8988T (cell line): Measurements from ENCODE around the gene RAPGEF3.
A peak's percentile ranks its signal among the peaks of the same experiment; 100 is the strongest.

Source experiments
- DNase-seq: peaks from one replicate; pipeline ENCODE4 v3.0.0; 2011

RAPGEF3 gene

DNA sequence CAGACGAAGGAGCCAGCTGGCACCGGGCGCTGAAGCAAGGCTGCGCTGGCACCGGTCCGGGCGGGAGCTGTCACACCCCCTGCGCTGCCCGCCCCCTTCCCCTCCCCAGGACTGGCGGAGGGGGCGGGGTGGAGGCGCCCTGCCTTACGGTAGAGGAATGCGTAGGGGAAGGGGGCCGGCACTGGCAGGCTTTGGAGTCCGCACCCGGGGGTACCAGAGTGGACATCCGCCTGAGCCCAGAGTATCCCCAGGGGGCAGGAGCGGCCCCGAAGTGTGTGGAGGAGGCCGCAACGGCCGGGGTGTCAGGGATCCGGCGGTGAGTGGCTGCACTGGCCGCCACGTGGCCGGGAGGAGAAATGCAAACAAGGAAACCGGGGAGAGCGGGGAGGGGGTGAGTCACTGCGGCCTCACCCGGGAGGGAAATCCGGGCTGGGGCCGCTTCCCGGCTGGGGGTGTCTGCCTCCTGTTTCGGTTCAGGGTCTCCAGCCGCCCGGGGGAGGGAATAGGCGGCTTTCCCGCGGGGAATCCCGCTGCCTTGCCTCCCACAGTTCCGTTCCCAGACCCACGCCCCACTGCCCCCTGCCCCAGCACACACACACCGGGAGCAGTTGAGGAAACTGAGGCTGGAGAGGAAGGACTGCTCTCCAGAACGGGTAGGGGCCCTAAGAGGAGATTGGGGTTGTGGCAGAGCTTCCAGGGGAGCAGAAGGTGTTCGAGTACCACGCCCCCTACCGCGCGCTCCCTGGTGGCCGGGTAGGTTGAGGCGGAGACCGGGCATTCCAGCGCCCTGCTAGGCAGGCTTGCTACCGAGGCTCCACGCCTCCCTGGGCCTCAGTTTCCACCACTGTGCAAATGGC is at the start of gene RAPGEF3:
TSS of gene RAPGEF3 (minus strand) at position 47 of the 857 bp plus-strand sequence. CDS start 324 bp downstream, outside the sequence.
- DNase-seq: peak; percentile 95

- DNase-seq: no peak
These were observed 49.4 kb upstream of the RAPGEF3 start for GRCh38 chr12:47808050-47808449.

- DNase-seq: no peak
These were observed 48.7 kb upstream of the RAPGEF3 start for GRCh38 chr12:47807338-47807737.

DNA sequence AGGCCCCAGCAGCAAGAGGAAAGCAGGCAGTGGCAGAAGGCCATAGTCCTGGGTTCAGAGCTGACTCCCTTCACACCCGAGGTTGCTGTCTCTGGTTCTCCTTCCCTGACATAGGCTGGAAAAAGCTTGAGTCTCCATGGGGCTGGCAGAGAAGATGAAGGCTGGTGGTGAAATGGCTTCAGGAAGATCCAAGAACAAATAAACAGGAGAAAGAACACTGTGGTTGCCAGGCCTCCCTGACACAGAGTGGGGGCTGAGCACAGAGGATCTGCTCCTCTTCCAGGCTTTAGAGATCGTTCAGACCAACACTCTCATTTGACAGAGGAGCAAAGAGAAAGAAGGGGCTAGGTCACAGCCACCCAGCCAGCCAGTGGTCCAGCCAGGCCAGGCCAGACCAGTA is 46.7 kb upstream of the RAPGEF3 start:
- DNase-seq: no peak

DNA sequence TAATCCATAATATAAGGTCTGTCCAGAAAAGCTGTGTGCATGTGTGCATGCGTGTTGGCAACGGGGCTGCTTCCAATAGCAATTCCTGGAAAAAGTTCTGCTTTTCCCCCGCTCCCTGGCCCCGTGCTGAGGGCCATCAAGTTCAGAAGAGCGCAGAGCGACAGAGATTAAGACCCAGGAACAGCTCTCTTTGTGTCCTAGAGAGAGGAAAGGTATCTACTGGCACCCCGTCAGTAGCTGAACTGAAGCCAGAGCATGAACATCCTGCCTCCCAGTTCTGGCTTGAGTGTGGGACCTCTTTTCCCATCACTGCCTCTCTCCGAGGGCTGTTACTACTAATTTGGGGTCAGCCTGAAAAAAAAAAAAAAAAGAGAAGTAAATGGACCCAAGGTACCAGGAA is 45.5 kb upstream of the RAPGEF3 start:
- DNase-seq: no peak

GRCh38 chr12:47803191-47803875 is 44.7 kb upstream of the RAPGEF3 start:
- no peak for DNase-seq

- DNase-seq: no peak
These were observed 43.6 kb upstream of the RAPGEF3 start for GRCh38 chr12:47802312-47802711.

DNA sequence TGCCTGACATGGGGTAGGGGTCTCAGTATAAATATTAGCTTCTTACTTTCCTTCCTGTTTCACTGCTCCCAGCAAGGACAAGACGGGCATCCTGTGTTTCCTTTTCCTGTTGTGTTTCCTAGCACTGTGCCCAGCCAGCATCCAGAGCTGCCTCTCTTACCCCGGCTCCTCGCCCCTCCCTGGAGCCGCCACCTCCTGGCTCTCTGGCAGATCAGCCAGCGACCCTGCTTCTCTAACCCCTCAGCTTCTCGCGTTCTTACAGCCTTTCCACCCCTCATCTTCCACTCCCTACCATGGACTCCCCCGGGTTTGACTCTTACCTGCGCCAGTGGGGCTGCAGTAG is 43.2 kb upstream of the RAPGEF3 start:
- DNase-seq: no peak

- no peak for DNase-seq
These were observed 42.7 kb upstream of the RAPGEF3 start for GRCh38 chr12:47801170-47801903.

- no peak for DNase-seq
These were observed 41.9 kb upstream of the RAPGEF3 start for GRCh38 chr12:47800582-47800981.

GRCh38 chr12:47799357-47799955 is 40.8 kb upstream of the RAPGEF3 start:
- DNase-seq: no peak

DNA sequence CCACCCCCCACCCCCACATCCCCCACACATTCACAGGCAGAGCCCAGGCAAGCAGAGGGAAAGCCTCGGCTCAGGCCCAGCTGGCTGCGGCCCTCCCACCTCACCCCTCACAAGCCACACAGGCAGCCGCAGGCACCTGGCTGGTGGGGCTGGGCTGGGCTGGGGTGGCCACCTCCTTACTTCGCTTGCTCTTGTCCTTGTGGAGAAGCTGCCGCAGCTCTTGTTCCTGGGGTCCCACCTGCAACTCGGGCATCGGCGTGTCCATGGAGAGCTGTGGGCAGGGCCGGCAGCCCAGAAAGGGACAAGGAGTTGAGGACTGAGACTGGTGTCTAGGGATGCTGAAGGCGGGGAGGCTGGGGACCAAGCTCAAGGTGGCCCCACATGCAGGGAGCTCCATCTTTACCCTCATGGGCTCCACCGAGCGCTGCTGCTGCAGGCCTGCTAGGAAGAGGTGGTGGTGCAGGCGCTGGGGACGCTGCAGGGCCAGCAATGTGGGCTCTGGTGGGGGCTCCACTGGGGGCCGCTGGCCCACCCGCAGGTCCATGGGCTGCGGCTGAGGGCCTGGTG is 39.8 kb upstream of the RAPGEF3 start:
- DNase-seq: no peak

DNA sequence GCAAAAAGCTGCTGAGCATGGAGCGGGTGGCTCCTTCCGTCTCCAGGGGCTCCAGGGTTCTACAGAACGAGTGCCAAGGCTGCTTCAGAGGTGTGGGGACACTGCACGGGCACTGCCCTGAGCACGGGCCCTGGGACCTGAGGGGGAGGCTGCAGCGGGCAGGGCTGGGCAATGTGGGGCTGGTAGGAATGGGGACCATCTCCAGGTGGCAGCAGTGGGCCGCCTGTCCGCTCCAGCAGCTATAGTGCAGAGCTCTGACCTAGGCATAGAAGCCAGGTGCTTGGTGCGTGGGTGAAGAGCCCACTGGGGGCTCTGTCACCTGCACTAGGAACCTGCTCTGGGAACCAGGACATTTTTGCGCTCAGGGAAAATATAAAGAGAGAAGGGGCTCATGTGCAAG is 38.8 kb upstream of the RAPGEF3 start:
- DNase-seq: peak; percentile 82

GRCh38 chr12:47795814-47796411 is 37.2 kb upstream of the RAPGEF3 start:
- DNase-seq: no peak

DNA sequence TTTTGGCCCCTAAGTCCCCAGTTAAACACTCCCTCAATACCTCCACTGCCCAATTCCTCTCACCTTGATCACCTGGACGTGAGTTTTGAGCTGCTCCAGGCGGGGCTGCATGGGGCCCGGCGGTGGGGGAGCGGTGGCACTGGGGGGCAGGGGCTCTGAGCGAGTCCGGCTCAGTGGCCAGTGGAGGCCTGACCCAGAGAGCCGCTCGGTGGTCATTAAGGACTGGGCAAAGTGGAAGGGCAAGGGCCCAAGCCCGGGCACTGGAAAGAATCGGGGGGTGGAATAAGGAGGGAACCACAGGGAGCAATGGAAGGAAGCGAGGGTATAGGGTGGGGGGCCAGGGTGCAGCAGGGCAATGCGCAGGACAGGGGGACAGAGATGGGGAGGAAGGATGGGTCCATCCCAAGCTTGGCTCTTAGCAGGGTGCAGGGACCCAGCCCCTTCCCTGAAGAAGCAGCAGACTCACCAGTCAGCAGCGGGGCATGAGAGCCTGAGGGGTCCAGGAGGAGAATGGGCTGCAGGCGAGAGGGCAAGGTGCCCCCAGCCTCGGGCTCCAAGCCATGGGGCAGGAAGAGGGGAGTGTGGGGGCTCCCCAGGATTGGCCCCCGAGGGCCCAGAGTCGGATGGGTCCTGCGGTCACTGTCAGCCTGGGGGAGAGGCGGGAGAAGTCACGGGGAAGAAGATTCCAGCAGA is 36.6 kb upstream of the RAPGEF3 start:
- DNase-seq: no peak

DNA sequence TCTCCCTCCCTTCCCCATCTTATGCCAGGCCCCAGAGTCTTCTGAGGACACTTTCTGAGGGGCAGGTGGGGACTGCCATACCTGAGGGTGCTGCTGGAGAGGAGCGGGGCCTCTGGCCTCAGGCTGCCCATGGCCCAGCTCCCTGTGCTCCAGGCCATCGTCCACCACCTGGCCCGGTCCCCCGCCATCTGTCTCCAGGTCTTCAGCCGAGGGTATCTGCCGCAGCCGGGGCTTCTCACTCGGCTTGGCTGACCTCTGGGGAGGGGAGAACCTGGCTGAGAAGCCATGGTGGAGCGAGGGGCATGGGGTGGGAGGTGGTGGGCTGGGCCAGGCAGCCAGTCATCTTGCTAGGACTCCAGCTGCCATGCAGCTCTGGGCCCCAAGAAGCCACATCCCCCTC is 36.0 kb upstream of the RAPGEF3 start:
- no peak for DNase-seq

DNA sequence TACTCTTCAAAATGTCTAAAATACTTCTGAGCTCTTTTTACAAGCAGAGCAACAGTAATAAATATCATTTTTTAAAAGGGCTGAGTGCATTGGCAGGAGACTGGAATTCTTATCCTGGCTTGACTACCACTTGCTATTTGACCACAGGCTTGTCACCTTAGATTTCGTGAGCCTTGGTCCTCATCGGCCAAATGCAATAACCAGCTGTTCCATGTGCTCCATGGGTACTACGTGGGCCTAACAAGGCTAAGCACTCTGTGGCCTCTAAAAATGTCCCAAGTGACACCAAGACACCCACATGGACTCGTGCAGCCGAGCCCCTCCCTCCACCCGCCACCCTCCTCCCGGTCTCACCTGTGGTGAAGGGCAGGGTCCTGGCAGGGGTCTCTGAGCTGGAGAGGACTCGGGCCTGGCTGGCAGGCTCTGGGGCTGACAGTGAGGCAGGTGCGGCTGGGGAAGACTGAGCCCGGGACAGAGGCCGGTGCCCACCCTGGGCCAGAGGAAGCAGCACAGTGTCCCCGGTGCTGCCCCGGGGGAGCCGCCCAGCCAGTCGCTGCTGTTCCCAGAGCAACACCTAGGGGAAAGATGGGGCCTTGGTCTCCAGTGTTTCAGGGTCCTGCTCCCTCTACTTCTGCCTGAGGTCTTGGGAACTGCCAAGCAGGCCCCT is 34.5 kb upstream of the RAPGEF3 start:
- no peak for DNase-seq

DNA sequence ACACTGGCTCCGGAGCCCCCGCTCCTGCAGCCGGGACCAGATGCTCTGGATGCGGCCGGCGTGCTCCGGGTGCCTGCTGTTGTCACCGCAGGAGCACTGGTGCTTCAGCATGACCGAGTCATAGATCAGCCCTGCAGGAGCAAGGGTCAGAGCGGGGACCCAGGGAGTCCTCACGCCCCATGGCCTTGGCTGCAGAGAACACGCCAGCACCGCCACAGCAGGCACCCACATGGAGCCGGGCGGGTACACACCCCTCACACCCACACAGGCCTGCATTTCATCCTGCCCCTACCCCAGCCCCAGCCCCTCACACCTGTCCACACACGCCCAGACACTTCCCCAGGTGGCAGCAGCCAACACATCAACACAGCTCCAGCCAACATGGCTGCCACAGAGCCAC is 33.2 kb upstream of the RAPGEF3 start:
- no peak for DNase-seq

GRCh38 chr12:47791351-47791746 is 32.7 kb upstream of the RAPGEF3 start:
- DNase-seq: no peak

GRCh38 chr12:47790676-47791350 is 32.1 kb upstream of the RAPGEF3 start:
- no peak for DNase-seq
